HG02970 (cell line): Measurements from ENCODE around the gene OPTC.
"Not testable (repeated sequence)": the region's sequence is repeated elsewhere in the genome, so short reads cannot be mapped to it uniquely, and the experiment has no call there.

ENCODE experiments used
- ATAC-seq: cut with Tn5 transposase; IDR thresholded peaks from one replicate; pipeline ENCODE4 v1.9.1; 2021; ENCODE audit warnings: mild to moderate bottlenecking, moderate library complexity, moderate number of reproducible peaks; ENCODE audit not compliant: unreplicated experiment, low FRiP score

The OPTC gene

GRCh38 chr1:203512848-203513584 is 19.1 kb downstream of the OPTC start:
- ATAC-seq, result no peak

DNA sequence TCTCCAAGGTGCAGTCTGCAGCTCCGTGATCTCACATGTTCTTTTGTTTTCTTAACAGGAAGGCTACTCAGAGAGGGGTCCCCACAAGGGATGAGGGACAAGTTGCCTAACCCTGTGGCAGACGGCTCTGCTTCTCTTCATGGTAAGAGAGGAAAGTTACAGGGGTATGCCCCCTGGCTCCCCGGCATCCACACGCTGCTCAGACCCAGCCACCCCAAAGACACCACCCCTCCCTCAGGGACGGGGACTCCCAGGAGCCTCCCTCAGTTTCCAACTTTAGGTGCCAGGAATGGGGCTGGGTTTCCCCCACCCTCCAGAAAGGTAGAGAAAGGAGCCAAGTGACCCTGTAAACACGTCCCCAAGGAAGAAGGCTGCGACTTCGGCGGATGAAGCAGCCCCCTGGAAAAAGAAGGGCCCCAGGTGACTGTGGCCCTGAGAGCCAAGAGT is 19.7 kb downstream of the OPTC start:
- no peak for ATAC-seq

GRCh38 chr1:203516184-203516583 is 22.2 kb downstream of the OPTC start:
- ATAC-seq, result no peak

DNA sequence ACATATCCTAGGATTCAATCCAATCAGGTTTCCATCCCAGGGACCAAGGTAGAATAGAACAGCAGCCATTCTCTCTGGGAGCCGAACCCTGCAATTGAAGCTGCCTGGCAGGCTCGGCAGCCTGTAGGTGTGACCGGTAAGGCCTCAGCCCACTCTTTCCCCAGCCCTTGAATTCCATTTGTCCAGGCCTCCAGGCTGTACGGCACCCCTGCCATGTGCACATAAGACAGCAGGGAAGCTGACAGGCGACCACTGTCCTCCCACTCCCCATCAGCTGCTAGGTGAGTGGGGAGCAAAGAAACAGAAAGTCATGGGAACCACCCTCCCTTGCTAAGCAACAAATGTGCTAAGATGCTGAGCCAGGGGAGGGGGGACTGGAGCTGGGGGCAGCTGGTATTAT is 23.0 kb downstream of the OPTC start:
- ATAC-seq, result no peak

DNA sequence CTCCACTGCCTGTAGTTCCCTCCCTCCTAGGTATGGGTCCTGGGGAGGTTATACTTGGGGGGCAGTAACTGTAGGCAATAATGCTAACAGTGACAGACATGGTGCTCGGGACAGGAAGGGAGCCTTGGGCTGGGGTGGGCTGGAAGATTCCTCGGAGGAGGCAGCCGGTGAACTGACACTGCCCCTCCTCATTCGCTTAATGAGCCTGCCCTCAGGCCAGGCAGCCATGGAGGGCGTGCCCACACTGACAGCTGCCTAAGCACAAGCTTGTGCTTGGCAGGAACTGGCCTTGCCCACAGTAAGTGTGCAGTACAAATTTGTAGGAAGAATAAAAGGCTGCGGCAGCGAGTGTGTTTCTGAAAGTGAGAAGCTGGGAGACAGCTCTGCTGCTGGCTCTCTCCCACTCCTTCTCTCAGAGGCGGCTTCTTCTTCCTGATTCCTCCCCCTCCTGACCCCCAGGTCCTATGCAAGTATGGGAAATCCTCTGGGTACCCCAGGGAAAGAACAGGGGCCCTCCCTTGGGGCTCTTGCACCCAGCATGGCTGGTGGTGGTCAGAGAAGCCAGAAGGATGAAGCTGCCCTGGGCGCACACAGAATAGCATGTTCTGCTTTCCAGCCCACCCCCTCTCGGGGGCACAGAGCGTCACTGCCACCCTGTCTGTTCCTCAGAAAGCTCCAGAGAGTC is 23.6 kb downstream of the OPTC start:
- no peak for ATAC-seq

- ATAC-seq, result not testable (repeated sequence)
Measured at GRCh38 chr1:203518139-203518538, 24.2 kb downstream of the OPTC start.

DNA sequence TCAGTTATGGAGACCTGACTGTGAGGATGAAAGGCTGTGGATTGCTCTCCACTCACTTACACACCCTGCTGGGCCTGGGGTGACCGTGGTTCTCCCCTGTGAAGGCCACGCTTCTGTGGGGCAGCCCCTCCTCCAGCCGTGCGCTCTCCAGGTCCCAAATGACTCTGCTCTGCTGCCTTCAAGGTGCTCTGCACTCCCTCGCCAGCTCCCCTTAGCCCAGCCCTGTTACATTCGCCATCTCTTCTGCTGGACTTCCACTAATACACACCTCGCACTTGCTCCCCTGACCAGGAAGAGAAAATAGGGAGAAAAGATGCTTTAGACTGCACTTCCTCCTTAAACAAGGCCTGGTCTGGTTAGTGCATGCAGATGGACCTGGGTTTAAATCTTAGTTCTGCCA is 24.6 kb downstream of the OPTC start:
- no peak for ATAC-seq

GRCh38 chr1:203519053-203519840 is 25.3 kb downstream of the OPTC start:
- no peak for ATAC-seq

DNA sequence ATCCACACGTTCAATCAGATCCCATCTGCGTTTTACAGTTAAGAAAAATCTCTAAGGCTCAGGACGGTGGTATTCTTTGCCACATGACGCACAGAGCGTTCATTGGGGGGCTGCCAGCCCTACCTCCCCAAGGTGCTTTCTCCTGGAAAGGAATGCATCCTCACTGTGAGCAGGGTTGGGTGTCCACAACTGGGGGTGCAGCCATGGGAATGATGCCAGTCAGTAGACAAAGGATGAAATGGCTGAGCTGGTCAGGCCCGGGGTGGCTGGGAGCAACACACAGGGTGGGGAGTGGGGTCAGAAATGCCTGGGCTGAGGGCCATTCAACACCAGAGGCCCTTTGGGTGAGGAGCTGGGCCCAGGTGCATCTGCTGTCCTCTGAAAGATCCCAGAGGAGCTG is 25.9 kb downstream of the OPTC start:
- no peak for ATAC-seq

DNA sequence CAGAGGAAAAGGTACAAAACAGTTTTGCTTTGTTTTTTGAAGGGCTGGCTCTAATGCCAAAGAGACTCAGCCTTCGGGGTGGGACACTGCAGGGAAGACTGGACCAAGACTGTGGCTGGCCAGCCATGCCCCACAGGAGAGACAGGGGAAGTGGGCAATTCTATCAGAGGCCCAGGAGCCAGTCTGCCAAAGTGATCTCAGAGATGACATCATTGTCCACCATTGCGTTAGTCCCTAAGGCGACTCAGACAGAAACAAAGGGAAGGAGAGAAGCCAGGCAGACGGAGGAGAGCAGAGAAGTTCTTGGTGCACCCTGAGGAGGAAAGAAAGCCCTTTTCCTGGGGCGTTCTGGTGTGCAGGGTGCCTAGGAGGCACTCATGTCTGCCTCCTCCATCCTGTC is 26.4 kb downstream of the OPTC start:
- ATAC-seq, result no peak

GRCh38 chr1:203521074-203521794 is 27.3 kb downstream of the OPTC start:
- ATAC-seq, result no peak

DNA sequence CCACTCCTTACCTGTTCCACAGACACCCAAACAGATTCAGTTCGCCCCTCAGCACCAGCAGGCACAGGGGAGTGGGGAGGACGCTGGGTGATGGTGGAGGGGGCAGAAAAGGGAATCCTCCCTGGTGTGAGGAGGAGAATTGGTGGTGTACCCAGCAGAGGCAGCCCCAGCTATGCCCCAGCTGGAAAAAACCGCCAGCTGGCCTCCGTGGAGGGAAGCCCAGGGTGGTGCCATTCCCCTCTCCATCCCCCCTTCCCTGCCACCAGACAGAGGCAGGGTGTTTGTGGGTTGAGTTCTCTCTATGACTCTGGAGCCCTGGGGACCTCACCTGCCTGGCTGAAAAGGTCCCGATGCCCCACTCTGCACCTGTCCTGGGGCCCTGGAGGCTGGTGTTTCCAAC is 27.9 kb downstream of the OPTC start:
- no peak for ATAC-seq

DNA sequence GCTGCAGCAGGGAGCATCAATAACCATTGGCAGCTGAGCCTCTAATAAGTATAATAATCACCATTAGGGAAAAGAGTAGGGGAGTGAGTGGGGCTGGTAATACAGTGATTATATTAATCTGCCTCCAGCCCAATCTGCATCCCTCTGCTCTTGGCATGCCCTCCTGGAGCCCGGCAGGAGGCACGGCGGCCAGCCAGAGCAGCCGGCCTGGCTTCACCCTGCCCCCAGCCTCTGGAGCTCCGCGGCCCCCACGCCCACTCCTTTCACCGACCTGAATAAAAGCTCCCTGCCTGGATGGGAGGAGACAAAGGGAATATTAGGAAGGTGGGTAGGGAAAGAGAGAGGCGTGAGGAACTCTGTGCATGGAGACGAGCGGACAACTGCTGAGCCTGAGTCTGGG is 28.3 kb downstream of the OPTC start:
- no peak for ATAC-seq

- ATAC-seq, result no peak
Measured at GRCh38 chr1:203523667-203524066, 29.7 kb downstream of the OPTC start.

GRCh38 chr1:203524152-203524551 is 30.2 kb downstream of the OPTC start:
- ATAC-seq, result no peak

DNA sequence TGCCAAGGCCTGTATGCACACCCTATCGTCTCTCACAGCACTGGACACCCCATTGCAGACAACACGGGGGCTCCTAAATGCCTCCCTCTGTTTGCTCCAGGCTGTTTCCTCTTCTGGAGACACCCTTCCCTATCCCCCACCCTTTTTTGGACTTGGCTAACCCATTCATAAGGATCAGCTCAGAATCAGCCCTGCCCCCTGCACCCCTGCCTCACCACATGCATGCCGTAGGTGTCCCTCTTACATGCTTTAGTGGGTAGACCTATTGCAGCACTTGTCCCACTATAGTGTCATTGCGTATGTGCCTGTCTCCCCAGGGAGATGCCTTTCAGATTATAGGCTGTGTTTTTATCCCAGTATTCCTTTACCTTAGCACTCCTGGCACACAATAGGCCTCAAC is 30.9 kb downstream of the OPTC start:
- no peak for ATAC-seq

GRCh38 chr1:203525685-203526084 is 31.7 kb downstream of the OPTC start:
- ATAC-seq, result no peak

- ATAC-seq, result no peak
Measured at GRCh38 chr1:203526130-203526529, 32.2 kb downstream of the OPTC start.

DNA sequence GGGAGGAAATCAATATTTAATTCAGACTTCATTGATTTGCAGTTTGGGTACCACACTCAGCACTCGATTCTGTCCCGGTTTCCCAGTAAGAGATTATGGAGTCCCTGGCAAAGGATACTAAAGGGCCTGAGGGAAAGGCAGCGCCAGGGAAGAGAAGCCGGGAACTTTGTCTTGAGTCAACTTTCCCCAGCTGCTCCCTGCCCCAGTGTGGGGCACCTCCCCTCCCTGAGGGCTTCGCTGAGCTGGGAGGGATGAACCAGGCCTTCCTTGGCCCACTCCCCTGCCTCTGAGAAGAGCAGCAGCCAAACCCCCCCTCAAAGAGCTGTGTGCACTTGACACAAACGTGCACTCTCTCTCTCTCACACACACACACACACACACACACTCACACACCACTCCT is 32.6 kb downstream of the OPTC start:
- ATAC-seq, result no peak

DNA sequence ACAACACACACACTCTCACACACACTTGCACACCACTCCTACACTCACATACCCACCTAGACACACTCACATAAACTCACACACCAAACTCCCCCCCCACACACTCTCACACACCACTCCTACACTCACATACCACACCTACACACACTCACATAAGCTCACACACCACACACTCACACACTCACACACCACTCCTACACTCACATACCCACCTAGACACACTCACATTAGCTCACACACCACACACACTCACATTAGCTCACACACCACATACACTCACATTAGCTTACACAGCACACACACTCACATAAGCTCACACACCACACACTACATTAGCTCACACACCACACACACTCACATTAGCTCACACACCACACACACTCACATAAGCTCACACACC is 33.1 kb downstream of the OPTC start:
- ATAC-seq, result no peak

DNA sequence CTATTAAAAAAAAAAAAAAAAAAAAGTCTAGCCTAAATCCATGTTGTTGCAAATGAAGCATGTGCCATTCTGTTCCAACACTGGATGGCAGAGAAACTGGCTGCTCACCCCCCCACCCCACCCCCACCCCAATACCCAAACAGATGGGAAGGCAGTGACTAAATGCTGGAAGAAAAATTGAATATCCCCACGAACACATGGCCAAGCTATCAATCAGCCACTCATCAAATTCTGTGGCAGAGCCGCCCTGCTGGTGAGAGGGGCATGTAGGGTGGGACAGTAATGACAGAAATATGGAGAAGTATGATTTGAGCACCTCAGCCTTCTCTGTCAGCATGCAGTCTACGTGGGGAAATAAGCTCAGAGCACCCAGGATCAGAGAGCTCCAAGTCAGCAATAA is 34.1 kb downstream of the OPTC start:
- ATAC-seq, result no peak
